HCT116 (cell line): Measurements from ENCODE around the gene TEX48. TPM values are rescaled to one million over a fixed set of nuclear protein-coding genes. Genes with fewer than 3 reads are reported as not detected.

ENCODE experiments used
- ATAC-seq: fragments of 200-7000 bp; cut with Tn5 transposase; 2 replicates; pipeline ENCODE4 v1.9.1; 2020; ENCODE audit warnings: mild to moderate bottlenecking, moderate library complexity
- BruUV-seq: library from RNA; stranded (reverse); fragments of 400-500 nt; replicated peaks from 2 replicates; lab custom pipeline; 2021; lab: Mats Ljungman, UMichigan
- CTCF ChIA-PET: fragments of 300-600 bp; sonication (Branson Sonifier 250); formaldehyde crosslinking; loops from one replicate; lab custom pipeline; 2021; ENCODE audit warnings: antibody characterized with exemption; lab: Charles Lee
- POLR2A ChIA-PET: fragments of 300-600, 350-600 bp; sonication (Branson Sonifier 250); formaldehyde crosslinking; loops from one replicate; lab custom pipeline; 2021; ENCODE audit warnings: antibody characterized with exemption; lab: Charles Lee
- RAD21 ChIA-PET, 2 experiments: fragments of 300-600 bp; sonication (Branson Sonifier 250); formaldehyde crosslinking; loops; one replicate each; lab custom pipeline; 2023; ENCODE audit warnings: low total read pairs in 2 of 2; ENCODE audit not compliant: uncharacterized antibody in 2 of 2, unreplicated experiment in 2 of 2, low non-redundant PET in 1 of 2; lab: Charles Lee
- DNase-seq: peaks from one replicate; pipeline ENCODE4 v3.0.0-alpha.2; 2010; ENCODE audit warnings: low read depth, low spot score
- H2AFZ ChIP-seq: fragments of 200-600 bp; shearing (Covaris generic), sonication (generic); 2 replicates; pipeline ENCODE4 v1.6.1; 2017; ENCODE audit warnings: low read depth, mixed run types, mixed read lengths, antibody characterized with exemption, low read length; ENCODE audit not compliant: poor library complexity, severe bottlenecking
- H3K27ac ChIP-seq: 2 replicates; pipeline ENCODE4 v1.5.1; 2012; ENCODE audit warnings: low read depth, low read length
- H3K27me3 ChIP-seq: fragments of 200-600 bp; sonication (generic); 2 replicates; pipeline ENCODE4 v1.6.1; 2016; ENCODE audit warnings: mixed run types, low read length, mixed read lengths; ENCODE audit not compliant: insufficient read depth
- H3K36me3 ChIP-seq, 2 experiments: fragments of 200-500 bp in 1 of 2; fragments of 200-600 bp in 1 of 2; sonication (Bioruptor generic) in 1 of 2; sonication (generic) in 1 of 2; 2 replicates each; pipeline versions ENCODE4 v1.5.1 to v1.6.1; 2014 to 2016; ENCODE audit warnings: low read length in 2 of 2, inconsistent platforms in 1 of 2, mixed read lengths in 1 of 2, mixed run types in 1 of 2; ENCODE audit not compliant: insufficient read depth in 2 of 2, control insufficient read depth in 1 of 2
- H3K4me1 ChIP-seq, 2 experiments: fragments of 200-600 bp in 1 of 2; sonication (generic) in 1 of 2; 2 replicates each; pipeline versions ENCODE4 v1.5.1 to v1.6.1; 2012 to 2017; ENCODE audit warnings: low read length in 2 of 2, inconsistent platforms in 1 of 2, mild to moderate bottlenecking in 1 of 2, mixed read lengths in 1 of 2, mixed run types in 1 of 2, moderate library complexity in 1 of 2; ENCODE audit not compliant: insufficient read depth in 2 of 2, control insufficient read depth in 1 of 2
- H3K4me2 ChIP-seq: fragments of 200-600 bp; sonication (generic); 2 replicates; pipeline ENCODE4 v1.6.1; 2017; ENCODE audit warnings: mixed run types, low read length, mixed read lengths
- H3K4me3 ChIP-seq, 2 experiments: fragments of 200-600 bp in 1 of 2; sonication (generic) in 1 of 2; replicated peaks in 1 of 2; 2 replicates each; pipeline ENCODE4 v1.5.1; 2011 to 2016; ENCODE audit warnings: low read length in 2 of 2, control low read depth in 1 of 2, low read depth in 1 of 2, mild to moderate bottlenecking in 1 of 2, mixed read lengths in 1 of 2, mixed run types in 1 of 2
- H3K79me2 ChIP-seq: fragments of 200-600 bp; sonication (generic); 2 replicates; pipeline ENCODE4 v1.6.1; 2017; ENCODE audit warnings: mild to moderate bottlenecking, mixed run types, low read length, moderate library complexity, mixed read lengths; ENCODE audit not compliant: insufficient read depth
- H3K9ac ChIP-seq: fragments of 200-600 bp; sonication (generic); 2 replicates; pipeline ENCODE4 v1.6.1; 2016; ENCODE audit warnings: low read length, mixed read lengths
- H3K9me2 ChIP-seq: fragments of 200-600 bp; sonication (generic), shearing (Covaris generic); 2 replicates; pipeline ENCODE4 v1.6.1; 2017; ENCODE audit warnings: mixed run types, mild to moderate bottlenecking, moderate library complexity; ENCODE audit not compliant: insufficient read depth
- H3K9me3 ChIP-seq, 2 experiments: fragments of 200-500 bp in 1 of 2; fragments of 200-600 bp in 1 of 2; sonication (Bioruptor generic) in 1 of 2; sonication (generic) in 1 of 2; 2 replicates each; pipeline ENCODE4 v1.6.1; 2014 to 2017; ENCODE audit warnings: low read length in 2 of 2, mixed read lengths in 2 of 2, inconsistent platforms in 1 of 2, low read depth in 1 of 2, mild to moderate bottlenecking in 1 of 2, mixed run types in 1 of 2, moderate library complexity in 1 of 2; ENCODE audit not compliant: control insufficient read depth in 1 of 2, insufficient read depth in 1 of 2
- H4K20me1 ChIP-seq: fragments of 200-600 bp; sonication (generic), shearing (Covaris generic); 2 replicates; pipeline ENCODE4 v1.6.1; 2017; ENCODE audit warnings: mixed run types, mild to moderate bottlenecking, moderate library complexity; ENCODE audit not compliant: insufficient read depth
- ATF3 ChIP-seq: IDR thresholded peaks from 2 replicates; pipeline ENCODE4 v1.6.1; 2012
- CBX3 ChIP-seq: IDR thresholded peaks from 2 replicates; pipeline ENCODE4 v1.6.1; 2012; ENCODE audit warnings: low read depth
- CEBPB ChIP-seq: IDR thresholded peaks from 2 replicates; pipeline ENCODE4 v1.6.1; 2012; ENCODE audit warnings: low read depth
- CTCF ChIP-seq, 3 experiments: fragments of 200-600 bp in 1 of 3; sonication (generic) in 1 of 3; IDR thresholded peaks in 2 of 3; conservative IDR thresholded peaks in 1 of 3; 2 replicates each; pipeline ENCODE4 v1.5.1; 2012 to 2017; ENCODE audit warnings: low read depth in 2 of 3, low read length in 2 of 3, antibody characterized with exemption in 1 of 3, borderline replicate concordance in 1 of 3, control low read depth in 1 of 3, mild to moderate bottlenecking in 1 of 3, mixed read lengths in 1 of 3, mixed run types in 1 of 3, moderate library complexity in 1 of 3; ENCODE audit not compliant: insufficient read depth in 1 of 3
- EGR1 ChIP-seq: IDR thresholded peaks from 2 replicates; pipeline ENCODE4 v1.6.1; 2012; ENCODE audit warnings: low read depth
- JUND ChIP-seq: IDR thresholded peaks from 2 replicates; pipeline ENCODE4 v1.6.1; 2012
- MAX ChIP-seq: IDR thresholded peaks from 2 replicates; pipeline ENCODE4 v1.6.1; 2012
- POLR2A ChIP-seq: IDR thresholded peaks from 2 replicates; pipeline ENCODE4 v1.7.0; 2011; ENCODE audit warnings: borderline replicate concordance; ENCODE audit not compliant: insufficient read depth, insufficient read length; ENCODE audit errors: extremely low read depth
- POLR2AphosphoS5 ChIP-seq: IDR thresholded peaks from 2 replicates; pipeline ENCODE4 v1.6.1; 2011; ENCODE audit warnings: mild to moderate bottlenecking, low read depth, low read length, moderate library complexity
- RAD21 ChIP-seq: IDR thresholded peaks from 2 replicates; pipeline ENCODE4 v1.6.1; 2012; ENCODE audit warnings: low read depth, mild to moderate bottlenecking
- REST ChIP-seq: IDR thresholded peaks from 2 replicates; pipeline ENCODE4 v1.6.1; 2012; ENCODE audit warnings: low read depth
- SIN3A ChIP-seq: IDR thresholded peaks from 2 replicates; pipeline ENCODE4 v1.6.1; 2012; ENCODE audit warnings: low read depth
- SP1 ChIP-seq: IDR thresholded peaks from 2 replicates; pipeline ENCODE4 v1.6.1; 2012; ENCODE audit warnings: low read depth
- SRF ChIP-seq: IDR thresholded peaks from 2 replicates; pipeline ENCODE4 v1.6.1; 2012; ENCODE audit warnings: low read depth
- TCF7L2 ChIP-seq: IDR thresholded peaks from 2 replicates; pipeline ENCODE4 v1.7.0; 2011; ENCODE audit warnings: borderline replicate concordance, inconsistent platforms; ENCODE audit not compliant: insufficient read depth, insufficient read length; ENCODE audit errors: extremely low read depth
- YY1 ChIP-seq: IDR thresholded peaks from 2 replicates; pipeline ENCODE4 v1.6.1; 2011; ENCODE audit warnings: low read length, low read depth, moderate library complexity, mild to moderate bottlenecking; ENCODE audit not compliant: insufficient replicate concordance; ENCODE audit errors: extremely low read depth
- ZBTB33 ChIP-seq: IDR thresholded peaks from 2 replicates; pipeline ENCODE4 v1.6.1; 2011; ENCODE audit warnings: mild to moderate bottlenecking, low read length, moderate library complexity; ENCODE audit not compliant: insufficient replicate concordance; ENCODE audit errors: extremely low read depth
- ZFX ChIP-seq: fragments of 450-650 bp; IDR thresholded peaks from 2 replicates; pipeline ENCODE4 v1.6.1; 2017
- ZNF274 ChIP-seq: fragments of 200-500 bp; sonication (Bioruptor generic); IDR thresholded peaks from 2 replicates; pipeline ENCODE4 v1.6.1; 2014; ENCODE audit warnings: mild to moderate bottlenecking, low read depth, low read length, inconsistent platforms
- intact Hi-C: fragments of 100-400 bp; cut with micrococcal nuclease; formaldehyde crosslinking; loops from 2 replicates; pipeline ENCODE4 v1.10.0; 2022
- total RNA-seq: library from RNA; stranded (reverse); gene quantifications from one replicate; pipeline ENCODE4 v1.2.1, GENCODE V29; 2021; ENCODE audit not compliant: unreplicated experiment

TEX48 gene
- total RNA-seq, 1 experiment from 2014 or later = not detected

- Histone ChIP-seq H3K4me2 (peak overlapping the region; percentile 56), H3K9me3 (no peaks in the 10 kb centered on the region), H4K20me1 (no peaks in the 10 kb centered on the region), H2AFZ (peak overlapping the region; percentile 33), H3K4me3 (no peak overlapping the region), H3K9ac (no peak overlapping the region), H3K9me2 (no peaks in the 10 kb centered on the region), H3K79me2 (no peaks in the 10 kb centered on the region), H3K36me3 (no peaks in the 10 kb centered on the region), H3K27me3 (peaks cover 37% of the 10 kb centered on the region; the same call in 1 of the 2 replicates), H3K4me1 (peaks cover 17 to 29% of the 10 kb centered on the region in 2 experiments), H3K27ac (no peak overlapping the region)
- ATAC-seq = peak; percentile 53
- RAD21 ChIA-PET = no interaction called here
- CTCF ChIA-PET = interaction anchor here (1.0 kb wide), 1 partner anchor 187 kb away, joined by 5 read pairs; no protein-coding TSS in a partner anchor
- no peak for DNase-seq
- TF ChIP-seq ZFX (no peak), RAD21 (no peak), POLR2A (no peak), TCF7L2 (no peak), EGR1 (no peak), SP1 (no peak), SIN3A (no peak), SRF (no peak), CTCF (IDR thresholded peaks at IDR 0.05 in 2 of 3, conservative IDR thresholded peaks at IDR 0.05 in 1 of 3; ENCODE audit: borderline replicate concordance in 1 of 3, insufficient read depth in 1 of 3, low read depth in 2 of 3, low read length in 2 of 3) (no peak), ATF3 (no peak), MAX (no peak), ZBTB33 (no peak), CEBPB (no peak), YY1 (no peak), CBX3 (no peak), REST (no peak), POLR2AphosphoS5 (no peak), JUND (no peak), ZNF274 (no peak)
- intact Hi-C loops = no loop called here
- BruUV-seq = no TSS peak
- POLR2A ChIA-PET = no interaction called here
Measured at GRCh38 chr9:114719290-114719689, 37.3 kb upstream of the TEX48 start.
